Measurements from ENCODE around the gene RASA3. TPM values are rescaled to one million over a fixed set of nuclear protein-coding genes. Genes with fewer than 3 reads are reported as not detected.

RASA3 gene
- total RNA-seq, 1 donor from 2014 or later = 2.9 TPM

DNA sequence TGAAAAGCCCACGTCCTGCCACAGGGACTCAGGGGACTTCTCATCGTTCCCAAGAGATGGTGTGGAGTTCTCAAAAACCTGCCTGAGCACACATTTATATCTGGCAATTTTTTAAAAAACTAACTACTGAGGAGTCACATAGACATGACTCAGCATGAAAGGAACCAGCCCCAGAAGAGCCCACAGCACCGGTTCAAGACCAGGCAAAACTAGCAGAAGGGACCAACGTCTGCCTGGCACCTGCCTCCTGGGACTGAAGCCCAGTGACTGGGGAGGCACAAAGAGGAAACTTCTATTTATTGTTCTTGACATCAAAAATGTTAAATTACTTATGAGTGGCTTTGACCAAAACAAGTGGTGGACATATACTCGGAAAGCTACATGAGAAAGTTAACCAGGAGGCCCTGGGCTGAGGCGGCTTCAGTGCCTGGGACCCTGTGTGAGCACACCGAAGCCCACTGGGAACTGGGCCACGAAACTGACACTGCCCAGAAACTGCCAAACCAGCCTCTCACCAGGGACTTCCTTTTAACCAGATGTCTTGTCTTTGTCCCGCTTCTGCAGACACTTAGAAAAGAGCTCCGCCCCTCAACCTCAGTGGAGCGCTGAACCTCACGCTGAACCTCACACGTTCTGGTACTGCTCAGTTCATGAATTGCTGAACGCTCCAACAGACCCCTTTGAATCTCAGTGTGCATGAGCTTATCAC lies 184.2 kb downstream of the RASA3 start:
- Mint-ChIP-seq H3K27ac (peak overlapping the region; percentile 97), H3K4me3 (no peak overlapping the region), H3K27me3 (ENCODE audit: insufficient read depth, low read depth) (peaks cover 2% of the 10 kb centered on the region), H3K36me3 (no peaks in the 10 kb centered on the region), H3K4me1 (peaks cover 22% of the 10 kb centered on the region), H3K9me3 (no peaks in the 10 kb centered on the region)
- Histone ChIP-seq H3K79me2 (ENCODE audit: low read depth) (no peaks in the 10 kb centered on the region), H3K9ac (no peak overlapping the region), H3K27ac (no peak overlapping the region), H3K36me3 (no peaks in the 10 kb centered on the region), H3K9me3 (ENCODE audit: low read depth) (no peaks in the 10 kb centered on the region), H3K4me1 (no peaks in the 10 kb centered on the region), H3F3A (ENCODE audit: low read depth) (no peaks in the 10 kb centered on the region), H3K4me2 (no peak overlapping the region), H2AFZ (replicated peaks) (no peak overlapping the region), H3K27me3 (no peaks in the 10 kb centered on the region), H3K4me3 (no peak overlapping the region), H4K20me1 (ENCODE audit: low read depth) (no peaks in the 10 kb centered on the region)
- DNase-seq (ENCODE audit: low spot score) = no peak
- TF ChIP-seq EZH2 (IDR thresholded peaks at IDR 0.05) (no peak), EZH2phosphoT487 (IDR thresholded peaks at IDR 0.05) (no peak)
- TF ChIP-seq, protein P1, sequence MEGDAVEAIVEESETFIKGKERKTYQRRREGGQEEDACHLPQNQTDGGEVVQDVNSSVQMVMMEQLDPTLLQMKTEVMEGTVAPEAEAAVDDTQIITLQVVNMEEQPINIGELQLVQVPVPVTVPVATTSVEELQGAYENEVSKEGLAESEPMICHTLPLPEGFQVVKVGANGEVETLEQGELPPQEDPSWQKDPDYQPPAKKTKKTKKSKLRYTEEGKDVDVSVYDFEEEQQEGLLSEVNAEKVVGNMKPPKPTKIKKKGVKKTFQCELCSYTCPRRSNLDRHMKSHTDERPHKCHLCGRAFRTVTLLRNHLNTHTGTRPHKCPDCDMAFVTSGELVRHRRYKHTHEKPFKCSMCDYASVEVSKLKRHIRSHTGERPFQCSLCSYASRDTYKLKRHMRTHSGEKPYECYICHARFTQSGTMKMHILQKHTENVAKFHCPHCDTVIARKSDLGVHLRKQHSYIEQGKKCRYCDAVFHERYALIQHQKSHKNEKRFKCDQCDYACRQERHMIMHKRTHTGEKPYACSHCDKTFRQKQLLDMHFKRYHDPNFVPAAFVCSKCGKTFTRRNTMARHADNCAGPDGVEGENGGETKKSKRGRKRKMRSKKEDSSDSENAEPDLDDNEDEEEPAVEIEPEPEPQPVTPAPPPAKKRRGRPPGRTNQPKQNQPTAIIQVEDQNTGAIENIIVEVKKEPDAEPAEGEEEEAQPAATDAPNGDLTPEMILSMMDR (IDR thresholded peaks at IDR 0.05) = no peak

DNA sequence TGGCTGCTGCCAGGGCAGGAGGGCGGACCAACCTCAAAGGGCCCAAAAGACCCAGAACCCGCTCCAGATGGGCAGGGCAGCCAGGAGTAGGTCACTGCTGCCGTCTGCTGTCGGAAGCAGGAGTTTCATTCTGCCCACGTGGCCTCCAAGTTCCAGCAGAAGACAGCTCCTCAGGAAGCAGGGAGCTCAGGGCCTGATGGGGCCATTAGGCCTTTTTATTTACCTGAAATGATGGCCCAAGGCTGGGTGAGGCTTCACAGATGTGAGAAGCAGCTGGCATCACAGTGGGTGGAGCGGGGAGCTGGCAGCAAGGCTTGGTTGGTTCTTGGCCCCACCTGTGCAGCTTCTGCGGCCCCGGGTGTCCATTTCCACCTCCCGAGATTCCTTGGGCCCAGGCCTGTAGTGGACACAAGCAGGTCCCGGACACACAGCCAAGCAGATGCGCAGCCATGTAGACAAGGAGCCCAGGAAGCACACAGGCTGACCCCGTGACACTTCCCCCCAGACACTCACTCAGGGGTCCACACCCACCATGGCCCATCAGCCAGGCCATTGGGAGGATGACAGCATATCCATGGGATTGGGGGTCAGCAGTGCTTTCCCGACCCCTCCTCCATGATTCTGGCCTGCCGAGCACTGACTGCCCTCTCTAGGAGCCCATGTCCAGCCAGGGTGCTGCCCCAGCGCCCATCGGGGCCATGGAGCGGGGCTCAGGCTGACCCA lies 185.0 kb downstream of the RASA3 start:
- no peak for TF ChIP-seq EZH2phosphoT487 (IDR thresholded peaks at IDR 0.05)
- TF ChIP-seq, protein P1 (IDR thresholded peaks at IDR 0.05) = peak; percentile 23
- Mint-ChIP-seq H3K9me3 (no peaks in the 10 kb centered on the region), H3K27ac (peak overlapping the region; percentile 46), H3K4me3 (no peak overlapping the region), H3K4me1 (peaks cover 22% of the 10 kb centered on the region), H3K36me3 (no peaks in the 10 kb centered on the region), H3K27me3 (ENCODE audit: insufficient read depth, low read depth) (peaks cover 2% of the 10 kb centered on the region)
- Histone ChIP-seq H3K9me3 (ENCODE audit: low read depth) (no peaks in the 10 kb centered on the region), H3K36me3 (no peaks in the 10 kb centered on the region), H4K20me1 (ENCODE audit: low read depth) (no peaks in the 10 kb centered on the region), H3K9ac (no peak overlapping the region), H3K27ac (no peak overlapping the region), H3K4me3 (no peak overlapping the region), H3K4me1 (no peaks in the 10 kb centered on the region), H2AFZ (replicated peaks) (no peak overlapping the region), H3K4me2 (no peak overlapping the region), H3F3A (ENCODE audit: low read depth) (no peaks in the 10 kb centered on the region), H3K79me2 (ENCODE audit: low read depth) (no peaks in the 10 kb centered on the region), H3K27me3 (no peaks in the 10 kb centered on the region)
- peak; percentile 30 for DNase-seq (ENCODE audit: low spot score)

DNA sequence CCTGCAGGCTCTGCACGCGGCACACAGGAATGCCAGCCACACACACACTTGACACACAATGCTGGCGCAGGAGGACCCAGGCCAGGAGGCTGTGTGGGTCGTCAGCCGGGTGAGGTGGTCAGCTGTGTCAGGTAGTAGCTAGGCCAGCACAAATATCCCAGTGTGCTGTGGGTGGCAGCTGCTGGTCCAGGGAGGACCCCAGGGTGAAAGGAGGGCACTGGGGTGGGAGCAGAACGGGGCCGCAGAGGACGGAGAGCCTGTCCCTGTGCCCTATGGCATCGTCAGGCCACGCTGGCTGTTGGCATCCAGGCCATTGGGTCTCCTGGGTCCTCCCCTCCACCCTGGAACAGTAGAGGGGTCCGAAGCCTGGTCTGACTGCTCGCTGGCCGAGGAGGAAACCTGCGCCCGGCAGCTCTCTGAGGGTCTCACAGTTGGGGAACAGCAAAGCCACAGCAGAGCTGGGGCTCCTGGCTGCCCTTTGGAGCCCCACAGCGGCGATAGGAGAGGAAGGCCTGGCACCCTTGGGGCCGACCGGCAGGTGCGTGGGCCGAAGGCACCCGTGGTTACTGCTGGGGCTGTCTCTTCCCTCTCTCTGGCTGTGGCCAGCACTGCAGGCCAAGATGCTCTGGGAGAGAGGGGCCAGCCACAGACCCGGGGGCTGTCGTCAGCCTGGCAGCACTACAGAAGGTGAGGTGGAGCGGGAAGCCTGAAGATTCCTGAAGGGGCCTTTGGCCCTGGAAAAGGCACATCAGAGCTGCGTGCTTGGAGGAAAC lies 185.8 kb downstream of the RASA3 start:
- no peak overlapping the region for H3K4me3 ChIP-seq
- H3F3A ChIP-seq (ENCODE audit: low read depth) = no peaks in the 10 kb centered on the region
- no peak overlapping the region for H3K27ac ChIP-seq
- H2AFZ ChIP-seq (replicated peaks) = no peak overlapping the region
- peak overlapping the region; percentile 46 for H3K27ac Mint-ChIP-seq
- H3K79me2 ChIP-seq (ENCODE audit: low read depth) = no peaks in the 10 kb centered on the region
- no peaks in the 10 kb centered on the region for H3K27me3 ChIP-seq
- DNase-seq (ENCODE audit: low spot score) = no peak
- no peaks in the 10 kb centered on the region for H3K36me3 ChIP-seq
- no peaks in the 10 kb centered on the region for H3K4me1 ChIP-seq
- no peaks in the 10 kb centered on the region for H3K9me3 ChIP-seq (ENCODE audit: low read depth)
- H3K4me3 Mint-ChIP-seq = no peak overlapping the region
- no peak overlapping the region for H3K9ac ChIP-seq
- no peaks in the 10 kb centered on the region for H4K20me1 ChIP-seq (ENCODE audit: low read depth)
- H3K4me2 ChIP-seq = no peak overlapping the region
- H3K27me3 Mint-ChIP-seq (ENCODE audit: insufficient read depth, low read depth) = peaks cover 2% of the 10 kb centered on the region
- H3K9me3 Mint-ChIP-seq = peaks cover 2% of the 10 kb centered on the region
- no peak for TF ChIP-seq EZH2phosphoT487 (IDR thresholded peaks at IDR 0.05)
- TF ChIP-seq, protein P1 (IDR thresholded peaks at IDR 0.05) = no peak
- no peak for TF ChIP-seq EZH2 (IDR thresholded peaks at IDR 0.05)
- no peaks in the 10 kb centered on the region for H3K36me3 Mint-ChIP-seq
- peaks cover 23% of the 10 kb centered on the region for H3K4me1 Mint-ChIP-seq

All from neural progenitor cell (in vitro differentiated cells).